IMR-90 (cell line): ENCODE data around the gene OR2A12. TPM values are rescaled to one million over a fixed set of nuclear protein-coding genes. Genes with fewer than 3 reads are reported as not detected.

Source experiments
- ATAC-seq: fragments of 200-7000 bp; cut with Tn5 transposase; 2 replicates; pipeline ENCODE4 v1.9.1; 2020; ENCODE audit warnings: low read depth, mild to moderate bottlenecking, moderate library complexity
- BruUV-seq: library from RNA; stranded (reverse); fragments of 400-500 nt; replicated peaks from 2 replicates; lab custom pipeline; 2021; lab: Mats Ljungman, UMichigan
- CTCF ChIA-PET: fragments of 300-600 bp; formaldehyde crosslinking; extraction: SDS; loops from one replicate; lab custom pipeline; 2021; ENCODE audit warnings: antibody characterized with exemption; lab: Yijun Ruan, JAX
- POLR2A ChIA-PET: fragments of 300-600 bp; sonication (Branson Sonifier 250); formaldehyde crosslinking; loops from one replicate; lab custom pipeline; 2022; ENCODE audit warnings: antibody characterized with exemption; ENCODE audit not compliant: unreplicated experiment; lab: Charles Lee
- DNase-seq: peaks from one replicate; pipeline ENCODE4 v3.0.0; 2013
- H2AFZ ChIP-seq: replicated peaks from 2 replicates; pipeline ENCODE3; 2013; ENCODE audit warnings: low read length, mild to moderate bottlenecking; ENCODE audit not compliant: poor library complexity
- H2AK5ac ChIP-seq: 2 replicates; pipeline ENCODE4 v1.6.1; 2013; ENCODE audit warnings: low read depth, low read length, inconsistent platforms
- H2AK9ac ChIP-seq: replicated peaks from 2 replicates; pipeline ENCODE3; 2013; ENCODE audit warnings: mild to moderate bottlenecking, low read depth, low read length, moderate library complexity; ENCODE audit not compliant: poor library complexity
- H2BK120ac ChIP-seq: 2 replicates; pipeline ENCODE4 v1.6.1; 2013; ENCODE audit warnings: low read depth, low read length, inconsistent platforms
- H2BK15ac ChIP-seq: 3 replicates; pipeline ENCODE4 v1.6.1; 2013; ENCODE audit warnings: low read depth, low read length, inconsistent platforms
- H2BK20ac ChIP-seq: 2 replicates; pipeline ENCODE4 v1.6.1; 2013; ENCODE audit warnings: low read depth, mild to moderate bottlenecking, inconsistent platforms, low read length, moderate library complexity
- H2BK5ac ChIP-seq: 2 replicates; pipeline ENCODE4 v1.6.1; 2013; ENCODE audit warnings: mild to moderate bottlenecking, low read depth, low read length, inconsistent platforms; ENCODE audit not compliant: poor library complexity, severe bottlenecking
- H3K14ac ChIP-seq: replicated peaks from 2 replicates; pipeline ENCODE4 v1.6.1; 2013; ENCODE audit warnings: low read depth, low read length, inconsistent platforms
- H3K18ac ChIP-seq: 2 replicates; pipeline ENCODE4 v1.6.1; 2013; ENCODE audit warnings: low read depth, low read length, control low read depth
- H3K23ac ChIP-seq: 2 replicates; pipeline ENCODE4 v1.6.1; 2013; ENCODE audit warnings: low read depth, low read length, inconsistent platforms
- H3K27ac ChIP-seq: 2 replicates; pipeline ENCODE4 v1.5.1; 2013; ENCODE audit warnings: mild to moderate bottlenecking, control low read depth, low read length; ENCODE audit not compliant: insufficient read depth
- H3K27me3 ChIP-seq: 2 replicates; pipeline ENCODE4 v1.6.1; 2013; ENCODE audit warnings: low read length; ENCODE audit not compliant: control insufficient read depth, insufficient read depth
- H3K36me3 ChIP-seq: 2 replicates; pipeline ENCODE4 v1.6.1; 2013; ENCODE audit warnings: low read length, mixed read lengths; ENCODE audit not compliant: control insufficient read depth, insufficient read depth
- H3K4ac ChIP-seq: 2 replicates; pipeline ENCODE4 v1.6.1; 2013; ENCODE audit warnings: low read depth, low read length, inconsistent platforms
- H3K4me1 ChIP-seq: 2 replicates; pipeline ENCODE4 v1.6.1; 2013; ENCODE audit warnings: low read length, mixed read lengths; ENCODE audit not compliant: control insufficient read depth, insufficient read depth
- H3K4me2 ChIP-seq: 2 replicates; pipeline ENCODE4 v1.6.1; 2013; ENCODE audit warnings: low read depth, mild to moderate bottlenecking, control low read depth, low read length, moderate library complexity
- H3K4me3 ChIP-seq: 2 replicates; pipeline ENCODE4 v1.5.1; 2013; ENCODE audit warnings: low read depth, mild to moderate bottlenecking, control low read depth, low read length, moderate library complexity; ENCODE audit not compliant: insufficient read depth
- H3K56ac ChIP-seq: 2 replicates; pipeline ENCODE4 v1.6.1; 2013; ENCODE audit warnings: low read length, inconsistent platforms; ENCODE audit not compliant: insufficient read depth; ENCODE audit errors: extremely low read depth
- H3K79me1 ChIP-seq, 2 experiments: 2 replicates each; pipeline ENCODE4 v1.6.1; 2013; ENCODE audit warnings: low read length in 2 of 2, inconsistent platforms in 1 of 2, low read depth in 1 of 2
- H3K9ac ChIP-seq: 2 replicates; pipeline ENCODE4 v1.6.1; 2013; ENCODE audit warnings: low read depth, low read length, control low read depth
- H3K9me1 ChIP-seq: 2 replicates; pipeline ENCODE4 v1.6.1; 2013; ENCODE audit warnings: low read length, inconsistent platforms; ENCODE audit not compliant: insufficient read depth
- H3K9me3 ChIP-seq: 2 replicates; pipeline ENCODE4 v1.6.1; 2013; ENCODE audit warnings: low read length; ENCODE audit not compliant: control insufficient read depth, insufficient read depth
- H4K20me1 ChIP-seq: 2 replicates; pipeline ENCODE4 v1.6.1; 2013; ENCODE audit warnings: low read length, inconsistent platforms; ENCODE audit not compliant: insufficient read depth
- H4K5ac ChIP-seq: 2 replicates; pipeline ENCODE4 v1.6.1; 2013; ENCODE audit warnings: mild to moderate bottlenecking, low read depth, low read length, control low read depth
- H4K8ac ChIP-seq, 2 experiments: 2 replicates each; pipeline ENCODE4 v1.6.1; 2013; ENCODE audit warnings: low read depth in 2 of 2, low read length in 2 of 2, control low read depth in 1 of 2, inconsistent platforms in 1 of 2
- H4K91ac ChIP-seq: 2 replicates; pipeline ENCODE4 v1.6.1; 2013; ENCODE audit warnings: low read depth, low read length, inconsistent platforms; ENCODE audit not compliant: insufficient read depth
- BHLHE40 ChIP-seq: fragments of 150-350 bp; IDR thresholded peaks from 2 replicates; pipeline ENCODE4 v1.6.1; 2016; ENCODE audit warnings: mild to moderate bottlenecking, low read depth, low read length
- CEBPB ChIP-seq: IDR thresholded peaks from 2 replicates; pipeline ENCODE4 v1.6.1; 2012; ENCODE audit warnings: low read depth, low read length, improper control_type of control experiment
- CHD1 ChIP-seq: IDR thresholded peaks from 2 replicates; pipeline ENCODE4 v1.6.1; 2012; ENCODE audit warnings: low read depth, low read length, improper control_type of control experiment
- CTCF ChIP-seq: conservative IDR thresholded peaks from 2 replicates; pipeline ENCODE4 v1.5.1; 2012; ENCODE audit warnings: mild to moderate bottlenecking, low read depth, low read length, improper control_type of control experiment
- ELK1 ChIP-seq: fragments of 150-350 bp; IDR thresholded peaks from 2 replicates; pipeline ENCODE4 v1.6.1; 2016; ENCODE audit warnings: low read depth, mild to moderate bottlenecking, low read length, moderate library complexity, borderline replicate concordance
- FOS ChIP-seq: fragments of 150-350 bp; IDR thresholded peaks from 2 replicates; pipeline ENCODE4 v1.6.1; 2016; ENCODE audit warnings: low read depth, low read length
- MAFK ChIP-seq: IDR thresholded peaks from 2 replicates; pipeline ENCODE4 v1.6.1; 2012; ENCODE audit warnings: low read depth, low read length, improper control_type of control experiment
- MAZ ChIP-seq: IDR thresholded peaks from 2 replicates; pipeline ENCODE4 v1.6.1; 2012; ENCODE audit warnings: low read depth, mild to moderate bottlenecking, low read length, improper control_type of control experiment, moderate library complexity, borderline replicate concordance
- MXI1 ChIP-seq: IDR thresholded peaks from 2 replicates; pipeline ENCODE4 v1.6.1; 2012; ENCODE audit warnings: low read depth, mild to moderate bottlenecking, low read length, moderate library complexity, borderline replicate concordance
- NFE2L2 ChIP-seq: fragments of 150-350 bp; IDR thresholded peaks from 2 replicates; pipeline ENCODE4 v1.6.1; 2016; ENCODE audit warnings: low read depth, mild to moderate bottlenecking, low read length
- POLR2A ChIP-seq: IDR thresholded peaks from 2 replicates; pipeline ENCODE4 v1.6.1; 2012; ENCODE audit warnings: mild to moderate bottlenecking, low read depth, low read length
- RAD21 ChIP-seq: IDR thresholded peaks from 2 replicates; pipeline ENCODE4 v1.6.1; 2012; ENCODE audit warnings: low read length, improper control_type of control experiment
- RCOR1 ChIP-seq: IDR thresholded peaks from 2 replicates; pipeline ENCODE4 v1.6.1; 2012; ENCODE audit warnings: mild to moderate bottlenecking, low read length, improper control_type of control experiment; ENCODE audit not compliant: insufficient replicate concordance
- RFX5 ChIP-seq: IDR thresholded peaks from 2 replicates; pipeline ENCODE4 v1.8.0; 2012; ENCODE audit warnings: low read depth, mild to moderate bottlenecking, low read length, moderate library complexity
- SMC3 ChIP-seq: fragments of 150-350 bp; IDR thresholded peaks from 2 replicates; pipeline ENCODE4 v1.6.1; 2016; ENCODE audit warnings: low read depth, mild to moderate bottlenecking, antibody characterized with exemption, low read length, moderate library complexity
- USF2 ChIP-seq: fragments of 150-350 bp; IDR thresholded peaks from 2 replicates; pipeline ENCODE4 v1.6.1; 2017; ENCODE audit warnings: mild to moderate bottlenecking, antibody characterized with exemption, low read length, low read depth
- WGBS, 2 experiments: methylation state at CpG; one replicate each; pipeline versions ENCODE4 v1.1.5 to v1.1.7; 2013; ENCODE audit warnings: missing lambda C conversion rate in 2 of 2; ENCODE audit not compliant: insufficient read length in 1 of 2; ENCODE audit errors: extremely low coverage in 2 of 2; 5-methylcytosine and 5-hydroxymethylcytosine counted together
- dilution Hi-C: fragments of 300-500 bp; cut with HindIII; formaldehyde crosslinking; loops from one replicate; pipeline ENCODE4 v1.14.3; 2018; ENCODE audit warnings: low sequenced_read_pairs; ENCODE audit not compliant: unreplicated experiment
- in situ Hi-C: fragments of 300-500 bp; cut with MboI; formaldehyde crosslinking; loops from 3 replicates; pipeline ENCODE4 v1.14.3; 2019; ENCODE audit warnings: low sequenced_read_pairs, inconsistent platforms, mixed read lengths
- intact Hi-C: fragments of 100-400 bp; cut with micrococcal nuclease; formaldehyde crosslinking; loops from 2 replicates; pipeline ENCODE4 v1.10.0; 2022
- polyA plus RNA-seq, 3 experiments: library from polyadenylated mRNA; depleted of rRNA; stranded (reverse); fragments of >200 nt; gene quantifications; 2 replicates each; pipeline ENCODE4 v1.2.3, GENCODE V29; 2012; ENCODE audit warnings: low replicate concordance in 1 of 3
- total RNA-seq: library from RNA; depleted of rRNA; stranded (reverse); fragments of >200 nt; gene quantifications from 2 replicates; pipeline ENCODE4 v1.2.3, GENCODE V29; 2012

Gene OR2A12
- total and polyA plus RNA-seq, 2 of the 4 experiments (the other 2 are of a cell fraction), result not detected

GRCh38 chr7:144100607-144101006 lies 14.5 kb downstream of the OR2A12 start:
- intact Hi-C loops (no loop called here), dilution Hi-C loops (no loop called here), in situ Hi-C loops (no loop called here)
- H3K9ac ChIP-seq, result no peak overlapping the region
- no peak overlapping the region for H2AFZ ChIP-seq
- H3K9me1 ChIP-seq, result no peaks in the 10 kb centered on the region
- no peak overlapping the region for H2BK120ac ChIP-seq
- H3K4me3 ChIP-seq, result no peak overlapping the region
- no CpG with 5 or more reads among the region's 3 CpGs for WGBS, 2 experiments
- H3K18ac ChIP-seq, result no peak overlapping the region
- CTCF ChIA-PET, result no interaction called here
- no peak overlapping the region for H2BK5ac ChIP-seq
- H2BK15ac ChIP-seq, result no peak overlapping the region
- no peaks in the 10 kb centered on the region for H4K20me1 ChIP-seq
- no peaks in the 10 kb centered on the region for H3K27me3 ChIP-seq
- ATAC-seq (no peak), DNase-seq (no peak)
- H3K36me3 ChIP-seq, result no peaks in the 10 kb centered on the region
- H4K5ac ChIP-seq, result no peak overlapping the region
- no peak overlapping the region for H4K91ac ChIP-seq
- TF ChIP-seq ELK1 (no peak), MAFK (no peak), BHLHE40 (no peak), CEBPB (no peak), NFE2L2 (no peak), CHD1 (no peak), RCOR1 (no peak), MXI1 (no peak), CTCF (no peak), FOS (no peak), RAD21 (no peak), SMC3 (no peak), RFX5 (no peak), USF2 (no peak), MAZ (no peak), POLR2A (no peak)
- H2AK5ac ChIP-seq, result no peak overlapping the region
- H4K8ac ChIP-seq, result no peak overlapping the region
- no peak overlapping the region for H3K56ac ChIP-seq
- no peak overlapping the region for H3K14ac ChIP-seq
- H3K4me2 ChIP-seq, result no peak overlapping the region
- H3K27ac ChIP-seq, result no peak overlapping the region
- H3K4ac ChIP-seq, result no peak overlapping the region
- no peak overlapping the region for H2AK9ac ChIP-seq
- no TSS peak for BruUV-seq
- H3K23ac ChIP-seq, result no peak overlapping the region
- H3K79me1 ChIP-seq, result no peaks in the 10 kb centered on the region
- no peaks in the 10 kb centered on the region for H3K4me1 ChIP-seq
- H3K9me3 ChIP-seq, result no peaks in the 10 kb centered on the region
- POLR2A ChIA-PET, result no interaction called here
- H2BK20ac ChIP-seq, result no peak overlapping the region
